Measurements from ENCODE around the gene ADCY9.
A peak's percentile ranks its signal among the peaks of the same experiment; 100 is the strongest.
"Not testable (repeated sequence)": the region's sequence is repeated elsewhere in the genome, so short reads cannot be mapped to it uniquely, and the experiment has no call there.

The ADCY9 gene

DNA sequence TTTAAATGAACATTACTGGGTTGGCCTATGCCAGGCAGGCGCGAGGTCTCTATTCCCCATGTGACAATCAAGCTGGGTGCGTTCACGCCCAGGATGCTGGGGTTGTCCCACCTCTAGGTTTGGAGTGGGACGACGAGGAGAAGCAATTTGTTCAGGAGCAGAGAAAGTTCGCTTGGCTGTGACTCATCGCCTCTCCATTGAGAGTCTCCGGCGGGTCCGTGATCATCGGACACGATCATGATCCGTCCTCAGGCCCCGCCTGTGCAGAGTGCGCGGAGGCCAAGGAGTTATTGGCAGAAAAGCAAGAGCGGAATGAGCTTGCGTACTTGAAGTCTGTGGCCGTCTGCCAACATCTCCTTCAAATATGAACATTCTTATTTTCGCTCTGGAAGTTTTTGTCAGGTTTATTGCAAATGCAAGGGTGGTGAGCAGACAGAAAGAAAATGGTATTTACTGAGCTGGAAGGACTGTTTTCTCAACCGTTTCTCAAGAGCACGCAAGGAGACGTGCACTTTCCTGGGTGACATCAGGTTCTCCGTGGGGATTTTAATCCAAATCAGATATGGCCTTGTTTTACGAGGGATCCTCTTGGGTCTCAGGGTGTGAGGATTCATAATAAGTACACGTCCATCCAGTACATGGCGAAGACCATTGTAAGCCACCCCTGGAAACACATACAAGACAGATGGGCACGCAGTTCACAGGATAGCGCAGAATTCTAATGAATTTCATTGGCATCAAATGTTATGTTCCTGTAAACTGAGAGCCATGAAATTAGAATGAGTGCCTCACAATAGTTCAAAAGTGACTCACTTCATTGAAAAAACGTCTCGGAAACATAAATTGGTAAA, 165.7 kb downstream of the ADCY9 start:
- no peak for DNase-seq (ENCODE audit: low read depth in 2 of 2)

GRCh38 chr16:3949946-3950342, 166.3 kb downstream of the ADCY9 start:
- no peak for DNase-seq (ENCODE audit: low read depth in 2 of 2)

GRCh38 chr16:3949287-3949686, 167.0 kb downstream of the ADCY9 start:
- no peak for DNase-seq (ENCODE audit: low read depth in 2 of 2)

- DNase-seq (ENCODE audit: low read depth in 2 of 2) = no peak
Observed at GRCh38 chr16:3948378-3948995, 167.8 kb downstream of the ADCY9 start.

DNA sequence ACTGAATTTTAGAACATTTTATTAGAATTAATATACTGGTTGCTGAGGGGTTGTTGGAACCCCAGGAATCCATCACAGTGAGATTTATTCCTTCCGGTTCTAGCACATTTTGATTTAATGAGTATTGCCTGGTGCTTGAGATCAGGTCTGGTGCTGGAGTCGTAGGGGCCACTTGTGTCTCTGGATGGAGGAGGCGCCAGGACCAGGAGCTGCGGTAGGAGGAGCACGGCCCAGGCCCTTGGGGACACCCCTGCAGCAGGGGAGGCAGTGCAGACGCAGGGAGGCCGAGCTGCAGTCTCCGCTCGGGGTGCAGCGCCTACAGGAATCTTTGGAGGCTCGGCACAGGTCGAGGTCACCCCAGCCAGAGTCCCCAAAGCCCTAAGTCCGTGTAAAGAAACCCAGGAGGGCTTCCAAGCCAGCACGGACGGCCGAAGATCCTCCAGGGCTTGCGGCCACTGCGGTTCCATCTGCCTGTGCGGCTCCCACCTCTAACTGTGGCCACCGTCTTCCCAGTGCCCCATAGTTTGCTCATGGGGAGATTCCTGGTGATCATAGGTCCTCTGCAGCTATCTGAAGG, 169.6 kb downstream of the ADCY9 start:
- DNase-seq (ENCODE audit: low read depth in 2 of 2) = no peak

DNA sequence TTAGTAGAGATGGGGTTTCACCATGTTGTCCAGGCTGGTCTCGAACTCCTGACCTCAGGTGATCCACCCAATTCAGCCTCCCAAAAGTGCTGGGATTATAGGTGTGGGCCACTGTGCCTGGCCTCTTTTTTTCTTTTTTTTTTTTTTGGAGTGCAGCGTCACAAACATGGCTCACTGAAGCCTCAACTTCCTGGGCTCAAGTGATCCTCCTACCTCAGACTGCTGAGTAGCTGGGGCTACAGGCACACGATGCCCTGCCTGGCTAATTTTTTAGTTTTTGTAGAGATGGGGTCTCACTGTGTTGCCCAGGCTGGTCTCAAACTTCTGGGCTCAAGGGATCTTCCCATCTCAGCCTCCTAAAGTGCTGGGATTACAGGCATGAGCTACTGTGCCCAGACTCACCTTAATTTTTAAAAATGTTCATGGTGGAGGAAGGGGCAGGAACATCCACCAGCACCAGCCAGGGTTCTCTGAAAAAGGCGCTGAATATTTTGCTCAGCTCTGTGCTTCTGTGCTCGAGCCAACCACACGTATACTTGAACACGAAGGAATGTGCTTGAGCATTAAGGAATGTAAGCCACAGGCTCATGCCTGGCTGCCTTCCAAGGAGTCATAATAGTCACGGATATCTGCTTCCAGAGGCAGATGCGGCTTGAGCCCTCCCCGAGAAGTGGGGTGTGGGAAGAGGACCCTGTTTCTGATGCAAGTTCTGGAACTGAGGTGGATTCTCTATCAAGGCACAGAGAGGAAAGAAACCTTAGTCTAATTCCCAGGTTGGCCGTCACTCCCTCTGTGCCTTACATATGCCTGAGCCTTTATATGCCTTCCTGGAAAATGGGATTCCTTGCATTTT, 170.3 kb downstream of the ADCY9 start:
- DNase-seq (ENCODE audit: low read depth in 2 of 2) = no peak

- DNase-seq (ENCODE audit: low read depth in 2 of 2) = not testable (repeated sequence)
Observed at GRCh38 chr16:3944457-3944856, 171.8 kb downstream of the ADCY9 start.

DNA sequence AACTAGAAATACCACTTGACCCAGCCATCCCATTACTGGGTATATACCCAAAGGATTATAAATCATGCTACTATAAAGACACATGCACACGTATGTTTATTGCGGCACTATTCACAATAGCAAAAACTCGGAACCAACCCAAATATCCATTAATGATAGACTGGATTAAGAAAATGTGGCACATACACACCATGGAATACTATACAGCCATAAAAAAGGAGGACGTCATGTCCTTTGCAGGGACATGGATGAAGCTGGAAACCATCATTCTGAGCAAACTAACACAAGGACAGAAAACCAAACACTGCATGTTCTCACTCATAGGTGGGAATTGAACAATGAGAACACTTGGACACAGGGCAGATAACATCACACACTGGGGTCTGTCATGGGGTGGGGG, 174.1 kb downstream of the ADCY9 start:
- DNase-seq (ENCODE audit: low read depth in 2 of 2) = not testable (repeated sequence)

GRCh38 chr16:3938843-3939624, 177.2 kb downstream of the ADCY9 start:
- DNase-seq (ENCODE audit: low read depth in 2 of 2) = peak; percentile 53 to 55

DNA sequence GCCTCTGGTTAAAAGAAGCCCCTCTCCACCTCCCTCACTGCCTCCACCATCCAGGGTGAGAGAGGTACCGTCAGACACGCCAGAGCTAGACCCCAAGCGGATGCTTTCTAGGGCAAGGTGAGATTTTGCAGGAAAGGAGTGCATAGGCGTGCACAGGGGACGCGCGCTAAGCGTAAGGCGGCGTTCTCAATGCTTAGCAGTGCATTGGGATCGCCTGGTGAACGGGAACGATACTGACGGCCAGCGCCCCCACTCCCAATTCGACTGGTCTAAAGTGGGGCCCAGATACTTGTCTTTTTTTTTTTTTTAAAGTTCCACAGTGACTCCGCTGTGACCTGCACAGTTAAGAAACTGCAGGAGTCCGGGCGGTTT, 177.8 kb downstream of the ADCY9 start:
- DNase-seq (ENCODE audit: low read depth in 2 of 2) = no peak

DNA sequence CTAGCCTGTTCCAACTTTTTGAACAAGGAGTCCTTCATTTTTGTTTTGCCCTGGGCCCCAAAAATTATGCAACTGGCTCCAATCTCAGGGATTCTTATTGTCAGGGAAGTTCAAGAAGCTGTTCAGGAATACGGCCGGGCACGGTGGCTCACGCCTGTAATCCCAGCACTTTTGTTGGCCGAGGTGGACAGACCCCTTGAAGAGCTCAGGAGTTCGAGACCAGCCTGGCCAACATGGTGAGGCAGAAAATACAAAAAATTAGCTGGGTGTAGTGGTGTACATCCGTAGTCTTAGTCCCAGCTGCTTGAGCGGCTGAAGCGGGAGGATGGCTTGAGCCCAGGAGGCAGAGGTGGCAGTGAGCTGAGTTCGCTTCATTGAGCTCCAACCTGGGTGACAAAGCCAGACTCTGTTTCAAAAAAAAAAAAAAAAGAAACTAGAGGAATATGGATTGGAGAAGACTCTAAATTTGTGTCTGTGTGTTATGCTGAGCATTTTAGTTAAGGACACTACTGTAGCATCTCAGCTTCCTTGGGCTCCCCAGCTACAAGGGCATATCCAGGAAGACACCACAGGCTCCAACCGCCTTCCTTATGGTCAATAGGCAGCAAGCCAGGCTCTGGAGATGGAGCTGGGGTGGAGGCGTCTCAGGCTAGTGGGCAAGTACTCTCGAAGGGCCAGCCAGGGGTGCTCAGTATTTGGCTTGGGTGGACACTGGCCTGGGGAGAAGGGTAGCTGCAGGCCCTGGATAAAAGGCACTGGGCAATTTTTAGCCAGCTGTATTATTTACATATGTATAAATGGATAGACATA, 179.0 kb downstream of the ADCY9 start:
- no peak for DNase-seq (ENCODE audit: low read depth in 2 of 2)

DNA sequence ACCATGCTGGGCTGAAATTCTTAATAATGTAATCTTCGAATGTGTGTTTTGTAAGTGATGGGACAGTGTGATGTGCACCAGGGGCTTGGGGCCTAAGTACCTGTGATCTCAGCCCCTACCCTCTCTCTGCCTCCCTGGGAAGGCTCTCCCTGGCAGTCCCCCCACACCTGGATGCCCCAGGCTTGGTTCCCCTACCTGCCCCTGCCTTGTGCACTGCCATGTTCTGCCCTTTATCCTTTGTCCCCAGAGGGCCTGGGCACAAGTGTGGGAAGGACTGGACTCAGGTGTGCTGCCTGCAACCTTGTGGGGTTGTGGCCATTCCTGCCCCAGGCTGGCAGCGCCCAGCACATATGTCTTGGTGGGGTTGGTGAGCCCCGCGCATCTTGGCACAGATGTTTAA, 180.3 kb downstream of the ADCY9 start:
- no peak for DNase-seq (ENCODE audit: low read depth in 2 of 2)

GRCh38 chr16:3934491-3935181, 181.6 kb downstream of the ADCY9 start:
- DNase-seq (ENCODE audit: low read depth in 2 of 2) = no peak

DNA sequence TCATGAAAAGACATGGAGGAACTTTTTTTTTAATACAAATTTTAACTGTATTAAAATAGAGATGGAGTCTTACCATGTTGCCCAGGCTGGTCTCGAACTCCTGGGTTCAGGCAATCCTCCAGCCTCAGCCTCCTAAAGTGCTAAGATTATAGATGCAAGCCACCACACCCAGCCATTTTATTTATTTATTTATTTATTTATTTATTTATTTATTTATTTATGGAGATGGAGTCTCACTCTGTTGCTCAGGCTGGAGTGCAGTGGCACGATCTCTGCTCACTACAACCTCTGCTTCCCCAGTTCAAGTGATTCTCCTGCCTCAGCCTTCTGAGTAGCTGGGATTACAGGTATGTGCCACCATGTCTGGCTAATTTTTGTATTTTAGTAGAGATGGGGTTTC, 189.1 kb downstream of the ADCY9 start:
- DNase-seq (ENCODE audit: low read depth in 2 of 2) = not testable (repeated sequence)

DNA sequence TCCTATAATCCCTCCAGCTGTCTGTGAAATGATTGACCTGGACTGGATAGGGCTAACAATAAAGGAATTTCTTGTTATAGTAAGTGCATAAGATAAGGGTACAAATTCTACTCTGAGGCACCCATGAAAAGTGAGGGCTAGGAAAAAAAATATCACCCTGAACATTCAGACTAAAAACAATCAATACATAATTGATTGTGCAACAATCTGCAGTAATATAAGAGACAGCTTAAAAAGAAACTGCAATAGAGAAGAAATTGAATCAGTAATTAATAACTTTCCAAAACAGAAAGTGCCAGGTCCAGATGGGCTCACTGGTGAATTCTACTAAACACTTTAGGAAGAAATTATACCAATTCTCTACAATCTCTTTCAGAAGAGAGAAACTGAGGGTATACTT, 191.5 kb downstream of the ADCY9 start:
- no peak for DNase-seq (ENCODE audit: low read depth in 2 of 2)

GRCh38 chr16:3922241-3922640, 194.0 kb downstream of the ADCY9 start:
- DNase-seq (ENCODE audit: low read depth in 2 of 2) = no peak

- no peak for DNase-seq (ENCODE audit: low read depth in 2 of 2)
Observed at GRCh38 chr16:3920206-3920605, 196.0 kb downstream of the ADCY9 start.

GRCh38 chr16:3919413-3919812, 196.8 kb downstream of the ADCY9 start:
- no peak for DNase-seq (ENCODE audit: low read depth in 2 of 2)

DNA sequence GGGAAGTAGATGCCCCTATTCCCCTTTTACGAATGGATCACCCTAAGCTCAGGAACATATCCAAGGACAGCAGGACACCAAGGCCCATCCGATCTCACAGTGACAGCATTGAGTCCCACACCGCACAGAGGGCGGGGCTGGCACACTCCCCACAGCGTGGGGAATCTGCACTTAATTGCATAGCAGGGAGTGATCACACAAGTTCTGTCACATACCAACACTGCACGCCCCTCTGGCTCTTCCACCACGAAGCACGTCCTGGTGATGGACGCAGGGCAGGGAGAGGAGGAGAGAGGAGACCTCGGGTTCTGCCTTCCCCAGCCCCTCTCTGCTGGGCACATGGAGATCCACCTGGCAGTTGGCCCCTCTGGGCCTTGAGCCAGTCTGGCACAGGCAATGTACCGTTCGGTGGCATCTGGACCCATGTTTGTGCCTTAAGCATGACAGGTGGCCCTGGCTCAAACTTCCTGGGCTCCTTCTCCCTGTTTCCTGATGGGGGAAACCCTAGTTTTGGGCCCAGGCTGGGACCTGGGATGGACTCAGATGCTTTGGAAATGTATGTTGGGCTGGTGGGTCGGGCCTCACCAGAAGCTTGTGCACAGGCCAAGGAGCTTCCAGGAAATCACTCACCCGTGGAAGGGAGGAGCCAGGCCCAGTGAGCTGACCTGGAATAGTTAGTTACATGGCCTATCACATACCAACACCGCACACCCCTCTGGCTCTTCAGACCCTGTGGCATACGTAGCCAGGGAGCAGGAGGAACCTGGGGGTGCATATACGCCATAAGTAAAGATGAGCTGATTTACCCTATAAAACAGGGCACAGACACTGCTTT, 200.6 kb downstream of the ADCY9 start:
- no peak for DNase-seq (ENCODE audit: low read depth in 2 of 2)

Measured in stimulated activated CD8-positive, alpha-beta memory T cell treated with anti-CD3 and anti-CD28 coated beads, Interleukin-2, amount 100 ng/mL, for 48 hours (primary cell).